ENCODE results near the gene COG4.

COG4 gene

GRCh38 chr16:70437582-70438557 is 85.5 kb downstream of the COG4 start:
- in situ Hi-C loops (cut with MboI; ENCODE audit: low sequenced_read_pairs) = no loop called here

GRCh38 chr16:70437017-70437581 is 86.3 kb downstream of the COG4 start:
- in situ Hi-C loops (cut with MboI; ENCODE audit: low sequenced_read_pairs) = no loop called here

DNA sequence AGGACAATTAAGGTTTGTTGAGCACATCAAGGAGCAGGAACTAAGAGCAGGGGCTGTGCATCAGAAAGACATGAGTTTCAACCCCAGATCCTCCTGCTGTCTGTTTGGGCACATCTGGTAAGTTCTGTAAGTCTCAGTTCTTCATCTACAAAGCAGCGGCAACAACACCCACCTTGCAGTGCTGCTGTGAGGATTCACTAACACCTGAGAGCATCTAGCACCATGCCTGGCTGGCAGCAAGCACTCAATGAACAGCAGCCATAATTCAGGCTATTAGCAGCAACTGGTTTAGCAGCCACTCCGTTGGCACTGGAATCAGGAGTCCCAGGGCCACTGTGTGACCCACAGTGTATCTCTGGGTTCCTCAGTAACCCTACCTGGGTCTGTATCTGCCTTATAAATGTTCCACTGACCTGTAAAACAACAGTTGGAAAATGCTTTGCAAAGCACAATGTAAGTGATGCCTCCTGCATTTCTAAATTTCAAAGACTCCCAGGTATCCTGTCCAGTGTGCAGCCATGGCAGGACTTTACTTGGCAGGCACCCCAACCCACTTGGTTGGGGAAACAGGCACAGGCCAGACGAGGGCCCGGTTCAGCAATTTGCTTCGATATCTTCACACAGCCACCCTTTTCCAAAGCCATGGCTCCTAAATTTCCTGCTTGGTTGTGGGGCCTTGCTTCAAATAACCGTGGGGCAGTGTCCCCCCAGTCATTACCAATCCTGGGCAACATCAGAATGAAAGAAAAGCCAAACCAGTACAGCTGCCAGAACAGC is 88.7 kb downstream of the COG4 start:
- in situ Hi-C loops (cut with MboI; ENCODE audit: low sequenced_read_pairs) = no loop called here

DNA sequence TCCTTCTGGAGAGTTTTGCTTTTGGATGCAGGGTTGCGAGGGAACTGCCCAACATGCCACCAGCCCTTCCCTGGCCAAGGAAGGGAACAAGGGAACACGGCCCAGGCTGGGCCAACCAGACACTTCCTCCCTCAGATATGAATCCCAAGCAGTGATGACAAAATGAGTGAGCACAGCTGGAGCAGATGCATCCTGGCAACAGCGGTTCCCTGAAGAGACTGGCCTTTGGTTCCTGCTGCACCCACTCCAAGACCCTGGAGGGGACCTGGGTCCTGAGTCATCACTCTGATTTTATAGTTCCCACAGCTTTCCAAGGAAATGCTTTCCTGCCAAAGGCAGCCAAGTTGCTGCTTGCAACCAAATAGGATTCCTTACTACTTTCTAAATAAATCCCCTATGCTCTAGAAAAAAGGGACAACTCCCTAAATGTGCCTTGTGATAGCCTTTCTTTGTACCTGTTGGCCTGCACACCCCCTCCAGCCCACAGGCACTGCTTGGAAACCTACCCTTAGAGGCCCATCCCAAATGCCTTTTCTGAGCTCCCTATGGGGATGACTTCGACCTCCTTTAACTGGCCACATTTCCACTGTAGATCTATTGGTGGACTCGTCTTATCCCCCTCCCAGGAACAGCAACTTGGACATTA is 89.8 kb downstream of the COG4 start:
- in situ Hi-C loops (cut with MboI; ENCODE audit: low sequenced_read_pairs) = no loop called here

DNA sequence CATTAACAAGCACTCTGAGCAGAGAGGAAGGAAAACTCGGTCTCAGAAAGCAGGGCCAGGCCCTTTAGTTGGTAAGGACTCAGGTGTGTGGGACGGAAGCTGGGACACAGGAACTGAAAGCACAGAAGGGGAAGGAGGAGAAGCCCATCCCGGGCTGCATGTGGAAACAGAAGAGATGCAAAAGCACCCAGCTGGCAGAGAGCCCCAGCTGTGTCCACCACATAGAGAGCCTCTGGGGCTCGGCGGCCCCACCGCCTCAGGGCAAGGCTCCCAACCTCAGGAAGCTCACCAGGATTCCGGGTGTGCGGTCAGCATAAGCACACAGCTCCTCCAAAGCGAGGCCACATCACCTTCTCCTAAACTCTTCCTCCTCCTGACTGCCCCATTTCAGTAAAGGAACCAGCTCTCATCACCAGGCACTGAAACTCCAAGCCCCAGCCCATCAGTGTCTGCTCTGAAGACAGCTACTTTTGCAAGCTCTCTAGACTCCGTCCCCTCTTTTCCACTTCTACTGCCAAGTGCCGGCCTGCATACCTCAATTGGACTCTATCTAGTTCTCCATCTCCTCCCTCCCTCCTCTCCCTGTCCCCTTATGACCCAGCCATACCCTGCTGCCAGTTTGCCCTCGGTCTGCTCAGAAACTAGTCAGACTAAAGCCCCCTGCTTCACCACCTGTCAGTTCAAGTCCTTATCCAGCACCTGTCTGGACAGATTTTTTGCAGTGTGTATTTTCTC is 90.5 kb downstream of the COG4 start:
- in situ Hi-C loops (cut with MboI; ENCODE audit: low sequenced_read_pairs) = no loop called here

DNA sequence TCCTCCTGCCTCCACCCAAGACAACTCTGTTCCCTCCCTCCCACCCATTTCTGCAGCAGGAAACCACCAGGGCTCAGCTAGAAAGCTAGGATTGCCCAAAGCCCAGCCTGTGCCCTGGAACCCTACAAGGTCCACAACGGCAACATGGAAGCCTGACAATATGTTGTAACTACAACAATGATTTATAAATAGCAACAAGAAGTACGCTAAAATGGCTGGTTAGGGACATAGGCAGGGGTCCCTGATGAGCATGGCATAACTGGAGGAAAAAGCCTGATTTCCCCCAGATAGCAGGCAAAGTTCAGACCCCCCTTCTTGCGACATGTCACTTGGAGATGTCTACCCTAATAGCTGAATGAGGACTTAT is 91.0 kb downstream of the COG4 start:
- in situ Hi-C loops (cut with MboI; ENCODE audit: low sequenced_read_pairs) = no loop called here

DNA sequence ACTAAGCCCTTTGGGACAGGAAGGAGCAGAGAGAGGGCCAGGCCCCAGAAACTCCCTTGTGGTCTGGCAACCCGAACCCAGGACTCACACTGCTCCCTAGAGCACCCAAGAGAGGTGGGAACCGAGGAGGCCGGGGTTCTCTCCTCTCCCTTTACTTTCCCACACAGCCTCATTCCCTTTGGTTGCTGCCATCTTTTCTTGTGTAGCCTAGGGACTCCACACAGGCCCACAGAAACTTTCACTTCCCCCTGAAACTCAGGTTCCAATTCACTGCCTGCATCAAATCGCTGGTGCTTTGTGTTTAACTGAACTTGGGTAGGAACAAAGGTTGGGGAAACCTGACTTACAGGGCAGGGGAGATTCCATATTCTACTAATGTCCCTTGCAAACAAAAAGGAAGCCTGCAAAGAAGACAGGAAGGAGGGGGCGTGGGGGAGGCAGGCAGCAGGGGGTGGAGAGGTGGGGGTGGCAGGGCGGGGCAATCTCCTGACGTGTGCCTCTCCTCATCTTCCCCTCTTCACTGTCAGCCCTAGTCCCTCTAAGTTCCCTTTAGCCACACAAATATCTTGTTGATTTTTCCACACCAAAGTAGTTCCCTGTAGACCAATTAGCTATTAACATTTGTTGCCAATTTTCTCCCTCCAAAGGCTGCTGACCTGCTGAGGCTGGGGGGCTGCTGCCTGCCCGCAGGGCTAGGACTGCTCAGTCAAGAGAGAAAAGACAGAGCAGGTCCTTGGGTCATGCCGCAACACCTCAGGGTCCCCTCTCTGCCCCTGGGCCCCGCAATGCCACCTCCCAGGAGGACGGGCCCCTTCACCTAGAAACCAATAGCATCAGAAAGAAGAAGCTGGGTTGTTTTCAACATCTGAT is 92.5 kb downstream of the COG4 start:
- in situ Hi-C loops (cut with MboI; ENCODE audit: low sequenced_read_pairs) = no loop called here

Data from HL-60/S4 (cell line).